ENCODE data around the gene GATA1. TPM values are rescaled to one million over a fixed set of nuclear protein-coding genes. Genes with fewer than 3 reads are reported as not detected.

Gene GATA1
- total RNA-seq, 1 experiment from 2014 or later, result 0.34 TPM

GRCh38 chrX:48824066-48824465 is 37.7 kb downstream of the GATA1 start:
- Histone ChIP-seq H3K79me2 (ENCODE audit: insufficient read depth, low read length) (no peaks in the 10 kb centered on the region), H3K9me3 (ENCODE audit: control insufficient read depth in 1 of 2, insufficient read depth in 1 of 2, low read depth in 1 of 2, low read length in 2 of 2) (no peaks in the 10 kb centered on the region), H2AFZ (ENCODE audit: low read depth, low read length, poor library complexity, severe bottlenecking) (no peak overlapping the region), H3K4me2 (ENCODE audit: low read length) (no peak overlapping the region), H3K36me3 (ENCODE audit: control insufficient read depth in 1 of 2, insufficient read depth in 2 of 2, low read length in 2 of 2) (no peaks in the 10 kb centered on the region), H3K27me3 (ENCODE audit: insufficient read depth, low read length) (no peaks in the 10 kb centered on the region), H3K27ac (ENCODE audit: low read depth, low read length) (no peak overlapping the region), H3K9me2 (ENCODE audit: insufficient read depth) (no peaks in the 10 kb centered on the region), H3K4me3 (replicated peaks in 1 of 2; ENCODE audit: low read depth in 1 of 2, low read length in 2 of 2) (no peak overlapping the region), H4K20me1 (ENCODE audit: insufficient read depth) (no peaks in the 10 kb centered on the region), H3K9ac (ENCODE audit: low read length) (no peak overlapping the region), H3K4me1 (ENCODE audit: control insufficient read depth in 1 of 2, insufficient read depth in 2 of 2, low read length in 2 of 2) (no peaks in the 10 kb centered on the region)
- CTCF ChIA-PET, result no interaction called here
- BruUV-seq (replicated peaks), result no TSS peak
- intact Hi-C loops (cut with micrococcal nuclease), result no loop called here
- RAD21 ChIA-PET (ENCODE audit: low non-redundant PET in 1 of 2, low total read pairs in 2 of 2, uncharacterized antibody in 2 of 2, unreplicated experiment in 2 of 2), result no interaction called here
- POLR2A ChIA-PET, result no interaction called here
- TF ChIP-seq EZH2phosphoT487 (IDR thresholded peaks at IDR 0.05; ENCODE audit: borderline replicate concordance) (no peak), CEBPB (IDR thresholded peaks at IDR 0.05; ENCODE audit: low read depth) (no peak), RAD21 (IDR thresholded peaks at IDR 0.05; ENCODE audit: low read depth) (no peak), TCF7L2 (IDR thresholded peaks at IDR 0.05; ENCODE audit: borderline replicate concordance, extremely low read depth, insufficient read depth, insufficient read length) (no peak), MAX (IDR thresholded peaks at IDR 0.05) (no peak), EZH2 (IDR thresholded peaks at IDR 0.05) (no peak), ZFX (IDR thresholded peaks at IDR 0.05) (no peak), SRF (IDR thresholded peaks at IDR 0.05; ENCODE audit: low read depth) (no peak), YY1 (IDR thresholded peaks at IDR 0.05; ENCODE audit: extremely low read depth, insufficient replicate concordance, low read depth, low read length) (no peak), EGR1 (IDR thresholded peaks at IDR 0.05; ENCODE audit: low read depth) (no peak), CTCF (IDR thresholded peaks at IDR 0.05 in 2 of 3, conservative IDR thresholded peaks at IDR 0.05 in 1 of 3; ENCODE audit: borderline replicate concordance in 1 of 3, insufficient read depth in 1 of 3, low read depth in 2 of 3, low read length in 2 of 3) (no peak), POLR2AphosphoS5 (IDR thresholded peaks at IDR 0.05; ENCODE audit: low read depth, low read length) (no peak)
- no peak for ATAC-seq
- DNase-seq (ENCODE audit: low read depth, low spot score), result no peak
